ENCODE measurements around the gene SREBF2. TPM values are rescaled to one million over a fixed set of nuclear protein-coding genes. Genes with fewer than 3 reads are reported as not detected.

Gene SREBF2
- total and polyA plus RNA-seq, 2 of the 13 experiments (the other 11 are each of a cell fraction or from before 2014, with no cell fraction given) = 53.8 to 72.6 TPM

- TF ChIP-seq ARID5B (CRISPR knock-in tag; IDR thresholded peaks at IDR 0.05) = no peak
- no peak for TF ChIP-seq FOXO4 (CRISPR knock-in tag; conservative IDR thresholded peaks at IDR 0.05)
- TF ChIP-seq ZNF224 (CRISPR knock-in tag; IDR thresholded peaks at IDR 0.05) = no peak
- no peak for TF ChIP-seq ETS1 (CRISPR knock-in tag; IDR thresholded peaks at IDR 0.05)
- no peak for TF ChIP-seq CHD4 (IDR thresholded peaks at IDR 0.05; ENCODE audit: borderline replicate concordance, low read length)
- TF ChIP-seq ZBTB44 (CRISPR knock-in tag; IDR thresholded peaks at IDR 0.05) = no peak
- TF ChIP-seq PLRG1 (conservative IDR thresholded peaks at IDR 0.05) = no peak
- TF ChIP-seq CENPT (CRISPR knock-in tag; IDR thresholded peaks at IDR 0.05; ENCODE audit: low read depth) = 0 out of 2 replicates have a peak, but pooled peaks have one; percentile 20
- TF ChIP-seq ZBTB43 (CRISPR knock-in tag; conservative IDR thresholded peaks at IDR 0.05) = 0 out of 2 replicates have a peak, but pooled peaks have one; percentile 50
- TF ChIP-seq HOXD1 (CRISPR knock-in tag; IDR thresholded peaks at IDR 0.05) = 0 out of 2 replicates have a peak, but pooled peaks have one; percentile 36
- TF ChIP-seq ZNF276 (CRISPR knock-in tag; IDR thresholded peaks at IDR 0.05; ENCODE audit: low read depth) = no peak
- TF ChIP-seq TFE3 (CRISPR knock-in tag; IDR thresholded peaks at IDR 0.05) = no peak
Observed at GRCh38 chr22:41910050-41911000, 77.4 kb downstream of the SREBF2 start (continued).

Data from HepG2 (cell line).